Endometrial microvascular endothelial cells (primary cell): Measurements from ENCODE around the gene C1orf159. TPM values are rescaled to one million over a fixed set of nuclear protein-coding genes. Genes with fewer than 3 reads are reported as not detected.
"Not testable (repeated sequence)": the region's sequence is repeated elsewhere in the genome, so short reads cannot be mapped to it uniquely, and the experiment has no call there.

Source experiments
- in situ Hi-C: cut with HindIII; loops from 2 replicates; pipeline ENCODE4 v1.10.0; 2017; ENCODE audit warnings: low sequenced_read_pairs, low pct_unique_long_range_greater_than_20kb; ENCODE audit errors: inconsistent ontology term
- total RNA-seq: library from RNA; depleted of rRNA; stranded (reverse); fragments of >200 nt; gene quantifications from one replicate; pipeline ENCODE4 v1.2.3, GENCODE V29; 2015; ENCODE audit errors: inconsistent ontology term

Gene C1orf159
- total RNA-seq, 1 donor from 2014 or later: 22.3 TPM

- in situ Hi-C loops: no loop called here
Measured at GRCh38 chr1:1121611-1122077, 5.8 kb upstream of the C1orf159 start.

- in situ Hi-C loops: no loop called here
Measured at GRCh38 chr1:1120866-1121591, 5.1 kb upstream of the C1orf159 start.

GRCh38 chr1:1120096-1120495 lies 4.2 kb upstream of the C1orf159 start:
- in situ Hi-C loops: no loop called here

DNA sequence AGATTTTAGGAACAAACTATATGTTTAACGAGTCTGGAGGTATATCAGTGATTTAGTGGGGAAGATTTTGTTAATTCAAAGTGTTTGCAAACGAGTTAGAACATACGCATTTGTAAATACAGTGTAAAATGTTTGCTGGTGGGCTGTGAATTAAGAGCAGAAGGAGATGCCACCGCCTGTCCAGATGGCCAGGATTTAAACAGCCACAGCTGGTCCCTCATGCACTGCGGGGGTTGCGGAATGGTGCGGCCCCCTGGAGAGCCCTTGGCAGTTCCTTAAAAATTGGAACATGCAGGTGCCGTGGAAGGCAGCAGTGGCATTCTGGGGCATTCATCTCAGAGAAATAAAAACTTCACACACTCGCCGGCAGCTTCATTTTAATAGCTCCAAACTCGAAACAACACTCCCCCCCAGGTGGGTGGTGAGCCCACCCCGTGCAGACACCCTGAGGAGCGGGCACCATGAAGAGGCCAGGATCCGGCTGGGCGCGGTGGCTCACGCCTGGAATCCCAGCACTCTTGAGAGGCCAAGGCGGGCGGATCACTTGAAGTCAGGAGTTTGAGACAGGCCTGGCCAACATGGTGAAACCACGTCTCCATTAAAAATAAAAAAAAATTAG lies 3.5 kb upstream of the C1orf159 start:
- in situ Hi-C loops: no loop called here

DNA sequence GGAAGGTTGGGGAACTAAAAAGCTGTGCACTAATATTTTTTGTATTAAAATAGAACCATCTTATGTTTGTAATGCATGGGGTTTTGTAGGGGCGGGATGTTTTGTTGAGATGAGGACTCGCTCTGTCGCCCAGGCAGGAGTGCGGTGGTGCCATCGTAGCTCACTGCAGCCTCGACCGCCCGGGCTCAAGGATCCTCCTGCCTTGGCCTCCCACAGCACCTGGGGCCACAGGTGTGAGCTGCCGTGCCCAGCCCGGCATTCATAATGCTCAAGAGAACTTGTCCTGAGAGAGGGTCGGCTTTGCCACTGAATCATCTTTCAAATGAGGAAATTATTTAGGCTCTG lies 3.0 kb upstream of the C1orf159 start:
- in situ Hi-C loops: no loop called here

DNA sequence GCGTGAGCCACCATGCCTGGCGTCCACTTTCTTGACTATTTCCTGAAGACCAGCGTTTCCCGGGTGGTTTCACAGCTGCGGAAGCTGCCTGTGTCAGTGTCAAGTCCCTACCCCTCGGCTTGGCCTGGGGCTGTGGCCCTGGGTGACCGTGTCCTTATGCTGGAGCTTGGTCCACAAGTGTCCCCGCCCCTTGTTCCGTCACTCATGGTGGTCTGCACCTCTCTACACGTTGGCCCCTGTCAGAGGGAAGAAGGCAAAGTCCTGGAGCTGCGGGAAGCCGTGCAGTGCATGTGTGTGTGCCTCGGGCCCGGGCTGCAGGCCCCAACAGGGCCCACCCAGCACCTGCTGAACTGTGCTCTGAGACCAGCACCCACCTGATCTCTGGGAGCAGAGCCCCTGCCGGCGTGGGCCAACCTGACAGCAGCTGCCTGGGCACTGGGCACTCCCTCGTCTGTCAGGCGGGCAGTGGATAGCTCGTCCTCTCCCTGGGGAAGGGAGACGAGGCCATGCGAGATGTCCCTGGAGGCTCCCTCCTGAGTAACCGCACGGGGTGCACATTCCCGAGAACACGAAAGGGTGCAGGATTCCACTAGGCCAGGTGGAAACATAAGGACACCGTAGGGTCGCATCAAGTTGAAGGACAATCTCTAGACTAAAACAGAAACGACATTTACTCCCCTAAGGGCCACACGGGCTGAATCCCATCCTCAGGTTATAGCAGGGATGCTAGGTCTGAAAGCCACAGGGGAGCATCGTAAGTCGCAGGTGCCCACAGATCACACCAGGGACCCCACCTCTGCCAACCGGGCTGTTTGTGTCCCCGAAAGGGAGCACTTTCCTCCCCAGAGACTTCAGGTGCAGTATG lies 2.4 kb upstream of the C1orf159 start:
- in situ Hi-C loops: no loop called here

GRCh38 chr1:1117469-1117831 lies 1.6 kb upstream of the C1orf159 start:
- in situ Hi-C loops: no loop called here

- in situ Hi-C loops: no loop called here
Measured at GRCh38 chr1:1116701-1117468, 996 bp upstream of the C1orf159 start.

GRCh38 chr1:1115136-1115785 lies 628 bp downstream of the C1orf159 start:
- in situ Hi-C loops: no loop called here

GRCh38 chr1:1114431-1114830 lies 1.5 kb downstream of the C1orf159 start:
- in situ Hi-C loops: no loop called here

DNA sequence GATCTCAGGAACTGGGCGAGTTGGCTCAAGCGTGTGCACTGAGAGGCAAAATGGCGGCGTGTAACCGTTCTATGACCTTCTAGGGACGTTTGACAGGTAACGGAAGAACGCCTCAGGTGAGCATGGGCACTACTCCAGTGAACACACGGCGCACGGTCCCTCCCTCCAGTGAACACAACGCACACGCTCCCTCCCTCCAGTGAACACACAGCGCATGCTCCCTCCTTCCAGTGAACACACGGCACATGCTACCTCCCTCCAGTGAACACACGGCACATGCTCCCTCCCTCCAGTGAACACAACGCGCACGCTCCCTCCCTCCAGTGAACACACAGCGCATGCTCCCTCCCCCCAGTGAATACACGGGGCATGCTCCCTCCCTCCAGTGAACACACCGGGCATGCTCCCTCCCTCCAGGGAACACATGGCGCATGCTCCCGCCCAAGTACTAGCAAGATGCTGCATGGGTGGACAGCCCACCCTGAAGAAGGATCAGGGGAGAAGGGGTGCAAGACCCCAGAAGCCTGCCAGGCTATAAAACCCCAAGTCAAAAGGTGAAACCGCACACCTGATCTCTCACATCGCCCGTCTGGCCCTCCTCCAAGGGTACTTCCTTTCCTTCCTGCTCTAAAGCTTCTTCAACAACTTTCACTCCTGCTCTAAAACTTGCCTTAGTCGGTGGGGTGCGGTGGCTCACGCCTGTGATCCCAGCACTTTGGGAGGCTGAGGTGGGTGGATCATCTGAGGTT lies 3.5 kb downstream of the C1orf159 start:
- in situ Hi-C loops: no loop called here

DNA sequence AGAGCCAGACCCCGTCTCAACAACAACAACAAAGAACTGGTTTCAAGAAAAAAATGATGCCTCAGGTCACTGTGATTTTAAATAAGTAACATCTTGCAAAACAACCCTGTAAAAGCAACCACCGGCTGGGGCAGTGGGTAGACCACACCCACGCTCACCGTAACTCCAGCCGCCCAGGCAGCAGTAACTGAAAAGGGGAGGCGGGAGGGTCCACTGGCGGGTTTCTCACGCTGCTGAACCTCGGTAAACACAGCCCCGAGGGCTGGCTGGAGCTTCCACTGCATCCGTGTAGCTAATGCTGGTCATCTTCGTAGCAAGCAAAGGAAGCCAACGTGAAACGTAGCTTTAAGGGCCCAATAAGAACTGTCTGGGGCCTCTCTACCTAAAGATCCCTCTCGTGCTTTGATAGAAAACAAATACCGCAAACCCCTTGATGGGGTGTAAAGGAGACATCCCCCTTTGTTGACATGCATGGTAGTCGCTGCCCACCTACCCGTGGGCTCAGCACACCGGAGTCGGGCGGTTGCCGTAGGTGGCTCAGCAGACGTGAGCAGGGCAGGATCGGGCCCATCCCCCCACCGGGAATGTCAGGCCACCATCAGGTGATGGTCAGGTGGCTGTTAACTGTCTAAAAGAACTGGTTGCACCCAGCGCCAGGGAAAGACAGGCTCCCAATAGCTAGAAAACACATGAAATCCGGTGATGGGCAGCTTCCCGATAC lies 4.2 kb downstream of the C1orf159 start:
- in situ Hi-C loops: no loop called here

DNA sequence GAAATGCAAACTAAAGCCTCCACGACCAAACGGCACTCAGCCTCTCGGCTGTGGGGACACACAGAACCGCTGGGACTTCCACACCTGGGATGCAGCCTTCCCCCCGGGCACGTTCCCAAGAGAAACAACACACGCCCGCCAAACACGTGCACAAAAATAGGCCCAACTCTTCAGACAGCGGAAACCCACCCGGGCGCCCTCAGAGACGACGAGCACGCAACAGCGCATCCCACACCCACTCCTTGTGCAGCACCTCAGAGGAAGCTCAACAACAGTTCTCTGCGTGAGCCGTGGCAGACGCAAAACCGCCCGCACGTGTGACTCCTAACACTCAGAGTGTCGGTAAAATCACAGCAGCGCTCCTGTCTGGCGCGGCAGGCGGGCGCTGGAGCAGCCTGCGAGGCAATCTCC lies 5.3 kb downstream of the C1orf159 start:
- in situ Hi-C loops: no loop called here

DNA sequence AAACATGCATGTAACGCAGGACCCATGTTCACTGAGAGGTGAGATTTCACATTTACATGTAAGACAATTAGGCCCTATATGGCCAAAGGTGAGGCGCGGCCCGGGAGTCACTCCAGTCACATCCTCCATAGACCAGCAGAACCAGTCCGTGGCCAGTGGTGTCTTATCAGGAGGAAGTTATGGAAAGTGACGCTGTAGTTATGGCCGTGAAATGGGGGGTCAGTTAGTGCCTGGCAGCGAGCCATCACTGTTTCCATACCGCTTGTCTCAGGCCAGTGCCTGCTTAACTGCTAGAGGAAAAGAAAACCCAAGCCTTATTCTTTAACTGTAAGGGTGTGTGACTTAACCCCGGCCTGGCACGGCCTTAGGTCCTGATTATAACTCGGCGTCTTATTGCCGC lies 6.1 kb downstream of the C1orf159 start:
- in situ Hi-C loops: no loop called here

- in situ Hi-C loops: no loop called here
Measured at GRCh38 chr1:1106510-1107221, 9.2 kb downstream of the C1orf159 start.

GRCh38 chr1:1104152-1104551 lies 11.7 kb downstream of the C1orf159 start:
- in situ Hi-C loops: not testable (repeated sequence)

DNA sequence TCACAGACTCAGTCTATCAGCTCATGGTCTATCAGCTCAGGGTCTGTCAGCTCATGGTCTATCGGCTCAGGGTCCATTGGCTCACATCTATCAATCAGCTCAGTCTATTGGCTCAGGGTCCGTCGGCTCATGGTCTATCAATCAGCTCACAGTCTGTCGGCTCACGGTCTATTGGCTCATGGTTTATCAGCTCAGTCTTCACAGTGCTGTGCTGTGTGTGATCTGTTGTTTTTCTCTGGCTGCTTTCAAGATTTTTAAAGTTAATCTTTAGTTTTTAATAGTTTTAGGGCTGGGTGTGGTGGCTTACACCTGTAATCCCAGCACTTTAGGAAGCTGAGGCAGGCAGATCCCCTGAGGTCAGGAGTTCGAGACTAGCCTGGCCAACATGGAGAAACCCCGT lies 14.4 kb downstream of the C1orf159 start:
- in situ Hi-C loops: no loop called here
